WERI-Rb-1 (cell line): ENCODE measurements around the gene ATP11A.

Experiments used
- DNase-seq: peaks from one replicate; pipeline ENCODE4 v3.0.0-alpha.2; 2020
- H3K27ac ChIP-seq: fragments of 250-450 bp; sonication (Bioruptor Pico); 2 replicates; pipeline ENCODE4 v1.5.1; 2020; ENCODE audit warnings: mild to moderate bottlenecking, moderate library complexity
- H3K27me3 ChIP-seq: fragments of 250-450 bp; sonication (Bioruptor Pico); 2 replicates; pipeline ENCODE4 v1.5.1; 2021; ENCODE audit warnings: mild to moderate bottlenecking, low read depth, moderate library complexity; ENCODE audit not compliant: insufficient read depth, severe bottlenecking
- H3K36me3 ChIP-seq: fragments of 250-450 bp; sonication (Bioruptor Pico); 2 replicates; pipeline ENCODE4 v1.5.1; 2020; ENCODE audit warnings: mild to moderate bottlenecking, moderate library complexity
- H3K4me3 ChIP-seq: 2 replicates; pipeline ENCODE4 v1.5.1; 2011; ENCODE audit warnings: low read depth, mild to moderate bottlenecking, control low read depth, low read length
- H3K9me3 ChIP-seq: fragments of 250-450 bp; sonication (Bioruptor Pico); 2 replicates; pipeline ENCODE4 v1.5.1; 2021; ENCODE audit warnings: mild to moderate bottlenecking, moderate library complexity; ENCODE audit not compliant: severe bottlenecking
- CTCF ChIP-seq: IDR thresholded peaks from 2 replicates; pipeline ENCODE4 v1.5.1; 2011; ENCODE audit warnings: low read depth, mild to moderate bottlenecking, control low read depth, inconsistent platforms, low read length

The ATP11A gene

DNA sequence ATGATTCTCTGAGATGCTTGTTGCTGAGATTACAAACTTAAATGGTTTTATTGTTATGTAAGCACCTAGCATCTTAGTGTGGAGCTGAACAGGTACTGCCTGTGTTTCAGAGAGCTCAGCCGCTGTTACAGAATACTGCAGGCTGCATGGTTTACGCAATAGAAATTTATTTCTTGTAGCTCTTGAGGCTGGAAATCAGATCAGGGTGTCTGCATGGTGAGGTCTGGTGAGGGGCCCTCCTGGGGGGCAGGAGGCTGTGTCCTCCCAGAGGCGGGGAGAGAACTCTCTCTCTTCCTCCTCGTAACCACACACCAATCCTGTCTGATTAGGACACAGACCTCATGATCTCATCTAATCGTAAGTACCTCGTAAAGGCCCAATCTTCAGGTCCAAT, 13.1 kb downstream of the ATP11A start:
- peak; percentile 73 for DNase-seq
- Histone ChIP-seq H3K4me3 (no peak overlapping the region), H3K27me3 (no peaks in the 10 kb centered on the region), H3K36me3 (peaks cover 3% of the 10 kb centered on the region; the same call in 1 of the 2 replicates), H3K9me3 (no peaks in the 10 kb centered on the region), H3K27ac (peak overlapping the region; percentile 7)
- TF ChIP-seq CTCF: no peak

- no peak for TF ChIP-seq CTCF
- no peak for DNase-seq
- H3K36me3 ChIP-seq: peaks cover 3% of the 10 kb centered on the region; the same call in 1 of the 2 replicates
These were observed 13.8 kb downstream of the ATP11A start for GRCh38 chr13:112703449-112704284.

DNA sequence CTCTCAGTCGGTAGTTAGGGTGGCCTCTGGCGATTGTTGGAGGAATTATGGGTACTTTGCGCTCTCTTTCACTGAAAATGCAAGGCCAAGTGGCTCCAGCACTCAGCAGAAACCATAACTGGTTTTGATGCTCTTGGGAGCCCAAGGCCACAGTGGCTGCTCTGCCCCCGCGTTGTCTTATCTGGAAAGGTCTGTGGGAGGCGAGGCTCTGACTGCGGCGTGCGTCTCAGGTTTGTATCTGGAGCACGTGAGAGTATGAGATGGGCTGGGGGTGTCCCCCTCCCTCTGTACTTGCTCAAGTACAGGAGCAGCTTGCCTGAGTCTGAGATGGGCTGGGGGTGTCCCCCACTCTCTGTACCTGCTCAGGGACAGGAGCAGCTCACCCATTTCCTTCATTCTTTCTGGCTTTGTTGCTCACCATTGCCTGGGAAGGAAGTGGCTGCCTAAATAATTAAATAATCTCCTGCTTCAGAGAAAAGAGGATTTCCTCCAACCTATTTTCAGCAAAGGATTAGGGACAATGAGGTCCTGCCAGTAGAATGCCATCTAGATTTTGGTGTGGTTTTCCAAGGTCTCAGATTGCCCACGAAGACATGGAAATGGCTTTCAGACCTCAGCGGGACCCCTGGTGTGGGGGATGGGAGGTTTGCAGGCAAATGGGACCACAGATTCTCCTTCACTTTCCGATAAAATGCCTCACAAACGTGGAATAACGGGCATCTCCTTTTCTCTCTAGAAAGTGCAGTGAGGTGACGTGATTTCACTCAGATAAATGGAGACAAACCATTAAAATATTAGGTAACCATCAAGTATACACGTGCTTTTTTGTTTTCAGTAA, 14.7 kb downstream of the ATP11A start:
- Histone ChIP-seq H3K27me3 (no peaks in the 10 kb centered on the region), H3K4me3 (peak overlapping the region; percentile 25), H3K9me3 (no peaks in the 10 kb centered on the region), H3K27ac (peak overlapping the region; percentile 66), H3K36me3 (peaks cover 3% of the 10 kb centered on the region)
- no peak for TF ChIP-seq CTCF
- DNase-seq: peak; percentile 70

More at GRCh38 chr13:112703449-112704284, 13.8 kb downstream of the ATP11A start:
- Histone ChIP-seq H3K4me3 (no peak overlapping the region), H3K9me3 (no peaks in the 10 kb centered on the region), H3K27ac (peak overlapping the region; percentile 66), H3K27me3 (no peaks in the 10 kb centered on the region)

- no peak for TF ChIP-seq CTCF
- H3K36me3 ChIP-seq: peaks cover 3% of the 10 kb centered on the region
- H3K9me3 ChIP-seq: no peaks in the 10 kb centered on the region
- H3K27me3 ChIP-seq: no peaks in the 10 kb centered on the region
- DNase-seq: no peak
- H3K27ac ChIP-seq: peak overlapping the region; percentile 66
- no peak overlapping the region for H3K4me3 ChIP-seq
These were observed 15.4 kb downstream of the ATP11A start for GRCh38 chr13:112705286-112705685.

- no peak overlapping the region for H3K27ac ChIP-seq
- no peak overlapping the region for H3K4me3 ChIP-seq
- H3K27me3 ChIP-seq: no peaks in the 10 kb centered on the region
- H3K9me3 ChIP-seq: no peaks in the 10 kb centered on the region
- DNase-seq: no peak
- TF ChIP-seq CTCF: no peak
- H3K36me3 ChIP-seq: peaks cover 1% of the 10 kb centered on the region
These were observed 16.3 kb downstream of the ATP11A start for GRCh38 chr13:112706171-112706570.
